ENCODE measurements around the gene MMP14.
"Not testable (repeated sequence)": the region's sequence is repeated elsewhere in the genome, so short reads cannot be mapped to it uniquely, and the experiment has no call there.

GRCh38 chr14:22793550-22793949 is 42.8 kb upstream of the MMP14 start:
- TF ChIP-seq CTCF, POLR2AphosphoS5, POLR2A, EP300 (IDR thresholded peaks at IDR 0.05): not testable (repeated sequence)

All from suprapubic skin (tissue), 4 donors.